ENCODE results near the gene PYGO2. TPM values are rescaled to one million over a fixed set of nuclear protein-coding genes. Genes with fewer than 3 reads are reported as not detected.

Gene PYGO2
- total RNA-seq, 1 donor from 2014 or later = 29.2 TPM

DNA sequence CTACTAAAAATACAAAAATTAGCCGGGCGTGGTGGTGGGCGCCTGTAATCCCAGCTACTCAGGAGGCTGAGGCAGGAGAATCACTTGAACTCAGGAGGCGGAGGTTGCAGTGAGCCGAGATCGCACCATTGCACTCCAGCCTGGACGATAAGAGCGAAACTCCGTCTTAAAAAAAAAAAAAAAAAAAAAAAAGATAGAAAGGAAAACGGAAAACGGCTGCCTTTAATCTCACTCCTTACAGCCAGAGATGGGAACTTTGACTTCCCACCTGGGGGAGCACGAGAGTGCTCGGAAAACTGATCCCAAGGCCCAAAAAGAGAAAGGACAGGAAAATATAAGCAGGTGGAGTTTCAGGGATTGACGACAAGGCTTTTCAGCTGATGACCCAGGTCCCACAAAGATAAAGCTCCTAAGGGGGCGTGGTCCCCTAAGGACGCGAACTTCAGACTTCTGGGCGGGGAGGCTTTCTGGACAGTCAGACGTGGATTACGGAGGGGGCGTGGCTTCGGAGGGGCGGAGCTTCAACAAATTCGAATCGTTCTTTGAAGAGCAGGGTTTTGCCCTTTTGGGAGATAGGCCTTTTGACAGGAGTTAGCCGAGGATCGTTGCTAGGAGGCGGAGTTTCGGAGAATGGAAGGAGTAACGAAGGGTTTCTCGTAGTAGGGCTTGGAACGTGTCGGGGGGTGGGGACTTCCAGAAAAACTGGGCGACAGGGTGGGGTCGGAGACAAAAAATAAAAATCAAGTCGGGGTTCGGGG is 11.9 kb upstream of the PYGO2 start:
- TF ChIP-seq CTCF (IDR thresholded peaks at IDR 0.05) = peak; percentile 35
- no peak overlapping the region for H3K4me3 Mint-ChIP-seq (ENCODE audit: unreplicated experiment)
- no peaks in the 10 kb centered on the region for H3K9me3 Mint-ChIP-seq (ENCODE audit: unreplicated experiment)
- peak; percentile 97 for DNase-seq (ENCODE audit: extremely low spot score, unreplicated experiment)
- H3K27me3 Mint-ChIP-seq (ENCODE audit: unreplicated experiment) = no peaks in the 10 kb centered on the region
- no peaks in the 10 kb centered on the region for H3K36me3 Mint-ChIP-seq (ENCODE audit: unreplicated experiment)
- H3K27ac Mint-ChIP-seq (ENCODE audit: unreplicated experiment) = no peak overlapping the region
- H3K4me1 Mint-ChIP-seq (ENCODE audit: unreplicated experiment) = peaks cover 37% of the 10 kb centered on the region

- TF ChIP-seq CTCF (IDR thresholded peaks at IDR 0.05) = no peak
- DNase-seq (ENCODE audit: extremely low spot score, unreplicated experiment) = peak; percentile 92
- H3K27ac Mint-ChIP-seq (ENCODE audit: unreplicated experiment) = no peak overlapping the region
These were observed 11.1 kb upstream of the PYGO2 start for GRCh38 chr1:154972517-154973343.

GRCh38 chr1:154972213-154972516 is 10.6 kb upstream of the PYGO2 start:
- no peak overlapping the region for H3K27ac Mint-ChIP-seq (ENCODE audit: unreplicated experiment)
- TF ChIP-seq CTCF (IDR thresholded peaks at IDR 0.05) = no peak
- H3K9me3 Mint-ChIP-seq (ENCODE audit: unreplicated experiment) = no peaks in the 10 kb centered on the region

More at GRCh38 chr1:154972517-154973343, 11.1 kb upstream of the PYGO2 start:
- peaks cover 45% of the 10 kb centered on the region for H3K4me1 Mint-ChIP-seq (ENCODE audit: unreplicated experiment)
- H3K36me3 Mint-ChIP-seq (ENCODE audit: unreplicated experiment) = peaks cover 4% of the 10 kb centered on the region
- no peak overlapping the region for H3K4me3 Mint-ChIP-seq (ENCODE audit: unreplicated experiment)
- H3K27me3 Mint-ChIP-seq (ENCODE audit: unreplicated experiment) = no peaks in the 10 kb centered on the region
- H3K9me3 Mint-ChIP-seq (ENCODE audit: unreplicated experiment) = no peaks in the 10 kb centered on the region

GRCh38 chr1:154971341-154971998 is 9.9 kb upstream of the PYGO2 start:
- no peak for DNase-seq (ENCODE audit: extremely low spot score, unreplicated experiment)
- no peak for TF ChIP-seq CTCF (IDR thresholded peaks at IDR 0.05)
- H3K36me3 Mint-ChIP-seq (ENCODE audit: unreplicated experiment) = peaks cover 7% of the 10 kb centered on the region
- peaks cover 45% of the 10 kb centered on the region for H3K4me1 Mint-ChIP-seq (ENCODE audit: unreplicated experiment)
- H3K27me3 Mint-ChIP-seq (ENCODE audit: unreplicated experiment) = no peaks in the 10 kb centered on the region
- no peak overlapping the region for H3K4me3 Mint-ChIP-seq (ENCODE audit: unreplicated experiment)
- H3K9me3 Mint-ChIP-seq (ENCODE audit: unreplicated experiment) = no peaks in the 10 kb centered on the region
- H3K27ac Mint-ChIP-seq (ENCODE audit: unreplicated experiment) = no peak overlapping the region

More at GRCh38 chr1:154972213-154972516, 10.6 kb upstream of the PYGO2 start:
- DNase-seq (ENCODE audit: extremely low spot score, unreplicated experiment) = no peak
- Mint-ChIP-seq H3K27me3 (ENCODE audit: unreplicated experiment) (no peaks in the 10 kb centered on the region), H3K4me1 (ENCODE audit: unreplicated experiment) (peaks cover 45% of the 10 kb centered on the region), H3K4me3 (ENCODE audit: unreplicated experiment) (no peak overlapping the region), H3K36me3 (ENCODE audit: unreplicated experiment) (peaks cover 4% of the 10 kb centered on the region)
